IPS-20b (cell line): ENCODE data around the gene PCDHA8.

Experiments used
- H3K27ac ChIP-seq: one replicate; pipeline ENCODE4 v1.5.1; 2013; ENCODE audit warnings: low read length
- H3K27me3 ChIP-seq: 2 replicates; pipeline ENCODE4 v1.6.1; 2013; ENCODE audit warnings: mild to moderate bottlenecking, low read length, inconsistent platforms; ENCODE audit not compliant: insufficient read depth
- H3K36me3 ChIP-seq: 2 replicates; pipeline ENCODE4 v1.6.1; 2013; ENCODE audit warnings: low read depth, mild to moderate bottlenecking, inconsistent platforms, low read length, moderate library complexity; ENCODE audit not compliant: insufficient read depth
- H3K4me1 ChIP-seq: 2 replicates; pipeline ENCODE4 v1.6.1; 2013; ENCODE audit warnings: mild to moderate bottlenecking, control low read depth, inconsistent platforms, low read length, moderate library complexity; ENCODE audit not compliant: insufficient read depth
- H3K4me3 ChIP-seq: 2 replicates; pipeline ENCODE4 v1.5.1; 2013; ENCODE audit warnings: mild to moderate bottlenecking, low read length, inconsistent platforms
- H3K9ac ChIP-seq: 2 replicates; pipeline ENCODE4 v1.6.1; 2013; ENCODE audit warnings: low read depth, mild to moderate bottlenecking, inconsistent platforms, low read length, moderate library complexity
- H3K9me3 ChIP-seq: 2 replicates; pipeline ENCODE4 v1.6.1; 2013; ENCODE audit warnings: mild to moderate bottlenecking, low read depth, low read length, inconsistent platforms; ENCODE audit not compliant: insufficient read depth

PCDHA8 gene

GRCh38 chr5:140883373-140883772 lies 42.4 kb downstream of the PCDHA8 start:
- H3K27ac ChIP-seq = no peak overlapping the region
- H3K9me3 ChIP-seq = no peaks in the 10 kb centered on the region
- no peak overlapping the region for H3K4me3 ChIP-seq
- no peaks in the 10 kb centered on the region for H3K4me1 ChIP-seq
- H3K9ac ChIP-seq = no peak overlapping the region
- no peaks in the 10 kb centered on the region for H3K36me3 ChIP-seq
- no peaks in the 10 kb centered on the region for H3K27me3 ChIP-seq

DNA sequence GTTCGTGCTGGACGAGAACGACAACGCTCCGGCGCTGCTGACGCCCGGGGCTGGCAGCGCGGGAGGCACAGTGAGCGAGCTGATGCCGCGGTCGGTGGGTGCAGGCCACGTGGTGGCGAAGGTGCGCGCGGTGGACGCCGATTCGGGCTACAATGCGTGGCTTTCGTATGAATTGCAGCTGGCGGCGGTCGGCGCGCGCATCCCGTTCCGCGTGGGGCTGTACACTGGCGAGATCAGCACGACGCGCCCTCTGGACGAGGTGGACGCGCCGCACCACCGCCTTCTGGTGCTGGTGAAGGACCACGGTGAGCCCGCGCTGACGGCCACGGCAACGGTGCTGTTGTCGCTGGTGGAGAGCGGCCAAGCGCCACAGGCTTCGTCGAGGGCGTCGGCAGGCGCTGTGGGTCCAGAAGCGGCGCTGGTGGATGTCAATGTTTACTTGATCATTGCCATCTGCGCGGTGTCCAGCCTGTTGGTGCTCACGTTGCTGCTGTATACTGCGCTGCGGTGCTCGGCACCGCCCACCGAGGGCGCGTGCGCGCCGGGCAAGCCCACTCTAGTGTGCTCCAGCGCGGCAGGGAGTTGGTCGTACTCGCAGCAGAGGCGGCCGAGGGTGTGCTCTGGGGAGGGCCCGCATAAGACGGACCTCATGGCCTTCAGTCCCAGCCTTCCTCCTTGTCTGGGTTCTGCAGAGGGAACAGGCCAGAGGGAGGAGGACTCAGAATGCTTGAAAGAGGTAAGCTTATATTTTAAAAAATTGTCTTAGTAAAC lies 43.1 kb downstream of the PCDHA8 start:
- Histone ChIP-seq H3K9me3 (no peaks in the 10 kb centered on the region), H3K9ac (no peak overlapping the region), H3K27ac (no peak overlapping the region)

More for the DNA sequence above, 43.1 kb downstream of the PCDHA8 start:
- Histone ChIP-seq H3K36me3 (no peaks in the 10 kb centered on the region), H3K4me1 (no peaks in the 10 kb centered on the region), H3K27me3 (no peaks in the 10 kb centered on the region), H3K4me3 (no peak overlapping the region)
